ENCODE measurements around the gene CENPU. TPM values are rescaled to one million over a fixed set of nuclear protein-coding genes. Genes with fewer than 3 reads are reported as not detected.

CENPU gene
- total and polyA plus RNA-seq, 2 donors (not counting 1 experiment from before 2014, with no cell fraction given), result 1.6 to 2.1 TPM

DNA sequence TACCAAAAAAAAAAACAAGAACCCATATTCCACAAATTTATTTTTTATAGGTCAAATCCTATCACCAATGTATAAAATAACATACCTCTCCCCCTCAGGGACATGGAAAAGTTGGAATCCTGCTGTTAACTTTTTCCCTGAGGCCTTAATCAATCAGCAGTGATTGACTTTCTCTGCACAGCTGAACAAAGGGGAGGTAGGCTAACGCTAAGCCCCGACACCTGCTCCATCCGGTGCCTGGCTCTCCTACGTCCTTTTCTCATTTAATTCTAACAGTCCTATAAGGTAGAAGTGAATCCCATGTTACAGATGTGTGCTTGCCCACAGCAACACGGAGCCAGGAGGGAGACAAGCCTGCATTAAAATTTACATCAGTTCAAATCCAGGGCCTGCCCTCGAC lies 2.8 kb downstream of the CENPU start:
- ATAC-seq (ENCODE audit: low read depth) (no peak), DNase-seq (no peak)
- peaks cover 32% of the 10 kb centered on the region for H3K4me1 Mint-ChIP-seq
- no peaks in the 10 kb centered on the region for H3K27me3 ChIP-seq (replicated peaks in 1 of 4; ENCODE audit: control extremely low read depth in 1 of 4, control insufficient read depth in 3 of 4, insufficient read depth in 4 of 4, low read length in 3 of 4)
- no peaks in the 10 kb centered on the region for H3K9me3 ChIP-seq (ENCODE audit: control extremely low read depth in 1 of 3, control insufficient read depth in 2 of 3, insufficient read depth in 1 of 3, low read length in 2 of 3)
- no peak overlapping the region for H3K4me2 ChIP-seq (replicated peaks; ENCODE audit: low read depth, low read length, poor library complexity, severe bottlenecking)
- no CpG with 5 or more reads among the region's 6 CpGs for WGBS (ENCODE audit: insufficient coverage)
- peaks cover 12 to 19% of the 10 kb centered on the region in 2 donors for H3K4me1 ChIP-seq (ENCODE audit: control insufficient read depth in 2 of 2, insufficient read depth in 2 of 2, low read length in 2 of 2)
- no peak overlapping the region for H3K4me3 Mint-ChIP-seq
- H4K20me1 ChIP-seq (ENCODE audit: control insufficient read depth, insufficient read depth, low read length, poor library complexity, severe bottlenecking), result no peaks in the 10 kb centered on the region
- ChIA-PET POLR2A (no interaction called here), CTCF (interaction anchor here (0.6 to 1.2 kb wide), 2 partner anchors 11 to 85 kb away, joined by 3 to 4 read pairs; no protein-coding TSS in a partner anchor)
- intact Hi-C loops (cut with micrococcal nuclease), result loop anchor here (5.0 to 10.0 kb wide), 5 partner anchors 256 to 1289 kb away; partner anchors contain the start of genes CDKN2AIP, IRF2 and SLC25A4
- H3K27ac Mint-ChIP-seq, result no peak overlapping the region
- H2AFZ ChIP-seq (ENCODE audit: insufficient read depth, low read depth, low read length, poor library complexity, severe bottlenecking), result no peak overlapping the region
- no peaks in the 10 kb centered on the region for H3K36me3 ChIP-seq (replicated peaks in 1 of 2; ENCODE audit: control extremely low read depth in 1 of 2, control insufficient read depth in 1 of 2, extremely low read depth in 1 of 2, insufficient read depth in 2 of 2, low read length in 1 of 2)
- H3K27me3 Mint-ChIP-seq, result no peaks in the 10 kb centered on the region
- no peak for TF ChIP-seq EZH2 (IDR thresholded peaks at IDR 0.05; ENCODE audit: borderline replicate concordance, insufficient read depth, low read depth, low read length, poor library complexity, severe bottlenecking)
- TF ChIP-seq, protein P1, sequence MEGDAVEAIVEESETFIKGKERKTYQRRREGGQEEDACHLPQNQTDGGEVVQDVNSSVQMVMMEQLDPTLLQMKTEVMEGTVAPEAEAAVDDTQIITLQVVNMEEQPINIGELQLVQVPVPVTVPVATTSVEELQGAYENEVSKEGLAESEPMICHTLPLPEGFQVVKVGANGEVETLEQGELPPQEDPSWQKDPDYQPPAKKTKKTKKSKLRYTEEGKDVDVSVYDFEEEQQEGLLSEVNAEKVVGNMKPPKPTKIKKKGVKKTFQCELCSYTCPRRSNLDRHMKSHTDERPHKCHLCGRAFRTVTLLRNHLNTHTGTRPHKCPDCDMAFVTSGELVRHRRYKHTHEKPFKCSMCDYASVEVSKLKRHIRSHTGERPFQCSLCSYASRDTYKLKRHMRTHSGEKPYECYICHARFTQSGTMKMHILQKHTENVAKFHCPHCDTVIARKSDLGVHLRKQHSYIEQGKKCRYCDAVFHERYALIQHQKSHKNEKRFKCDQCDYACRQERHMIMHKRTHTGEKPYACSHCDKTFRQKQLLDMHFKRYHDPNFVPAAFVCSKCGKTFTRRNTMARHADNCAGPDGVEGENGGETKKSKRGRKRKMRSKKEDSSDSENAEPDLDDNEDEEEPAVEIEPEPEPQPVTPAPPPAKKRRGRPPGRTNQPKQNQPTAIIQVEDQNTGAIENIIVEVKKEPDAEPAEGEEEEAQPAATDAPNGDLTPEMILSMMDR (IDR thresholded peaks at IDR 0.05), result no peak
- no peak overlapping the region for H3K9ac ChIP-seq (ENCODE audit: low read length)
- H3K9me3 Mint-ChIP-seq (ENCODE audit: insufficient read depth), result no peaks in the 10 kb centered on the region
- H3K4me3 ChIP-seq (ENCODE audit: control extremely low read depth in 1 of 5, extremely low read depth in 1 of 5, insufficient read depth in 1 of 5, low read depth in 2 of 5, low read length in 4 of 5), result no peak overlapping the region
- peaks cover 6% of the 10 kb centered on the region for H3K79me2 ChIP-seq (ENCODE audit: control insufficient read depth, insufficient read depth, low read length)
- H3K27ac ChIP-seq (ENCODE audit: low read length in 2 of 2), result no peak overlapping the region

DNA sequence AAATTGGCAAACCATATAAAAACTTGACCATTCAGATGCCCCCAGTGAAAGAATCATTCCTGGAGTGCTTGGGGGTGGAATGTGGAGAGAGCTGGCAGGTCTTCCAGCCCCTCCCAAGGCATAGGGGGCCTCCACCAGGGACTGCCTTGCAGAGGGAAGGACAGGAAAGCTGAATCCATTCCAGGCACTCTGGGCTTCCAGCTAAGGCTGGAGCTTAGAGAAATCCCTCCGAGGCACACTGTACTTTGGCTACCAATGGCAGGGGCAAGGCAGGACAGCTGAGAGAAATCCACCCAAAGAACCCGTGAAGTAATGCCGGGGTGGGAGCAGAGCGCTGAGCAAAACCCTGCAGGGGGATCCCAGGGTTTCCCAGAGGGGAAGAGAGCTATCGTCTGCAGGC lies 4.0 kb downstream of the CENPU start:
- Histone ChIP-seq H3K27ac (ENCODE audit: low read length in 2 of 2) (no peak overlapping the region), H4K20me1 (ENCODE audit: control insufficient read depth, insufficient read depth, low read length, poor library complexity, severe bottlenecking) (no peaks in the 10 kb centered on the region), H3K4me2 (replicated peaks; ENCODE audit: low read depth, low read length, poor library complexity, severe bottlenecking) (no peak overlapping the region), H2AFZ (ENCODE audit: insufficient read depth, low read depth, low read length, poor library complexity, severe bottlenecking) (no peak overlapping the region), H3K9ac (ENCODE audit: low read length) (no peak overlapping the region), H3K4me1 (ENCODE audit: control insufficient read depth in 2 of 2, insufficient read depth in 2 of 2, low read length in 2 of 2) (peaks cover 12 to 24% of the 10 kb centered on the region in 2 donors), H3K4me3 (ENCODE audit: control extremely low read depth in 1 of 5, extremely low read depth in 1 of 5, insufficient read depth in 1 of 5, low read depth in 2 of 5, low read length in 4 of 5) (no peak overlapping the region), H3K79me2 (ENCODE audit: control insufficient read depth, insufficient read depth, low read length) (peaks cover 6% of the 10 kb centered on the region), H3K27me3 (replicated peaks in 1 of 4; ENCODE audit: control extremely low read depth in 1 of 4, control insufficient read depth in 3 of 4, insufficient read depth in 4 of 4, low read length in 3 of 4) (no peaks in the 10 kb centered on the region), H3K9me3 (ENCODE audit: control extremely low read depth in 1 of 3, control insufficient read depth in 2 of 3, insufficient read depth in 1 of 3, low read length in 2 of 3) (no peaks in the 10 kb centered on the region), H3K36me3 (replicated peaks in 1 of 2; ENCODE audit: control extremely low read depth in 1 of 2, control insufficient read depth in 1 of 2, extremely low read depth in 1 of 2, insufficient read depth in 2 of 2, low read length in 1 of 2) (peaks cover 0 to under 1% of the 10 kb centered on the region in 2 experiments)
- Mint-ChIP-seq H3K27me3 (no peaks in the 10 kb centered on the region), H3K9me3 (ENCODE audit: insufficient read depth) (no peaks in the 10 kb centered on the region), H3K4me3 (no peak overlapping the region), H3K27ac (no peak overlapping the region), H3K4me1 (peaks cover 37% of the 10 kb centered on the region)
- POLR2A ChIA-PET, result no interaction called here
- ATAC-seq (ENCODE audit: low read depth), result no peak
- TF ChIP-seq, protein P1 (IDR thresholded peaks at IDR 0.05), result no peak
- no peak for TF ChIP-seq EZH2 (IDR thresholded peaks at IDR 0.05; ENCODE audit: borderline replicate concordance, insufficient read depth, low read depth, low read length, poor library complexity, severe bottlenecking)
- CTCF ChIA-PET, result interaction anchor here (1.1 kb wide), 1 partner anchor 16 kb away, joined by 3 read pairs; no protein-coding TSS in a partner anchor
- DNase-seq, result no peak
- intact Hi-C loops (cut with micrococcal nuclease), result loop anchor here (5.0 to 10.0 kb wide), 5 partner anchors 255 to 1288 kb away; partner anchors contain the start of genes CDKN2AIP, IRF2 and SLC25A4
- WGBS (ENCODE audit: insufficient coverage), result 98% methylated on average over 5 of the region's 5 CpGs
